ENCODE measurements around the gene FGGY.

DNA sequence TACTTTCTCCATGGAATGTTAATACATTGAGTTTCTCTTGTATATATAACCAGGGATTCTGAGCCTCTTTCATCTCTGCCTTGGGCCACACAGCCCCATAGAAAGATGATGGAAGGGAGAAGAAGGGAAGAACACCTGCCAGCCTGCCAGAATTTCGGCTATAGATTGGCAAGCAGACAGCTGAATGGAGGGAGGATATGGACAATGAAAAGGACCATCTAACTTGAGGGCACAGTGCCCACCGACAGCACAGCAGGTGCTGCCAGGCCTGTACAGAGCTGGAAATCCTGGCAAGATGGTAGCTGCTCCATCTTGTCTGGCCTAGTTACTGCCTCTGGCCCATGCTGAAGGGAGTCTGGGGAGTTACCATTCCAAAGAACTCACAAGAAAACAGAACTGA lies 244.3 kb downstream of the FGGY start:
- TF ChIP-seq, protein P1, sequence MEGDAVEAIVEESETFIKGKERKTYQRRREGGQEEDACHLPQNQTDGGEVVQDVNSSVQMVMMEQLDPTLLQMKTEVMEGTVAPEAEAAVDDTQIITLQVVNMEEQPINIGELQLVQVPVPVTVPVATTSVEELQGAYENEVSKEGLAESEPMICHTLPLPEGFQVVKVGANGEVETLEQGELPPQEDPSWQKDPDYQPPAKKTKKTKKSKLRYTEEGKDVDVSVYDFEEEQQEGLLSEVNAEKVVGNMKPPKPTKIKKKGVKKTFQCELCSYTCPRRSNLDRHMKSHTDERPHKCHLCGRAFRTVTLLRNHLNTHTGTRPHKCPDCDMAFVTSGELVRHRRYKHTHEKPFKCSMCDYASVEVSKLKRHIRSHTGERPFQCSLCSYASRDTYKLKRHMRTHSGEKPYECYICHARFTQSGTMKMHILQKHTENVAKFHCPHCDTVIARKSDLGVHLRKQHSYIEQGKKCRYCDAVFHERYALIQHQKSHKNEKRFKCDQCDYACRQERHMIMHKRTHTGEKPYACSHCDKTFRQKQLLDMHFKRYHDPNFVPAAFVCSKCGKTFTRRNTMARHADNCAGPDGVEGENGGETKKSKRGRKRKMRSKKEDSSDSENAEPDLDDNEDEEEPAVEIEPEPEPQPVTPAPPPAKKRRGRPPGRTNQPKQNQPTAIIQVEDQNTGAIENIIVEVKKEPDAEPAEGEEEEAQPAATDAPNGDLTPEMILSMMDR (IDR thresholded peaks at IDR 0.05) = no peak
- TF ChIP-seq POLR2A (IDR thresholded peaks at IDR 0.05) (no peak), POLR2AphosphoS5 (IDR thresholded peaks at IDR 0.05) (no peak), EP300 (IDR thresholded peaks at IDR 0.05) (no peak)
